Skin of body (tissue), 3 donors: Measurements from ENCODE around the gene TMEM170B. TPM values are rescaled to one million over a fixed set of nuclear protein-coding genes. Genes with fewer than 3 reads are reported as not detected.

Experiments used
- DNase-seq: peaks from one replicate; lab custom pipeline; 2025; lab: John Stamatoyannopoulos, UW
- small RNA-seq: library from RNA; depleted of rRNA; stranded (forward); fragments of <200 nt; gene quantifications from one replicate; pipeline ENCODE3, GENCODE V24; 2014; ENCODE audit warnings: low replicate concordance
- total RNA-seq: library from RNA; depleted of rRNA; stranded (reverse); fragments of >200 nt; gene quantifications from one replicate; pipeline ENCODE4 v1.2.3, GENCODE V29; 2014

Gene TMEM170B
- total RNA-seq, 1 donor from 2014 or later: 5.8 TPM

- DNase-seq: no peak
Observed at GRCh38 chr6:11614534-11615213, 77.1 kb downstream of the TMEM170B start.

GRCh38 chr6:11615214-11615602 is 77.7 kb downstream of the TMEM170B start:
- no peak for DNase-seq

GRCh38 chr6:11616200-11616611 is 78.7 kb downstream of the TMEM170B start:
- peak; percentile 27 for DNase-seq

GRCh38 chr6:11618533-11618932 is 81.0 kb downstream of the TMEM170B start:
- no peak for DNase-seq

- DNase-seq: no peak
Observed at GRCh38 chr6:11621119-11621518, 83.6 kb downstream of the TMEM170B start.

GRCh38 chr6:11622156-11622555 is 84.6 kb downstream of the TMEM170B start:
- peak; percentile 42 for DNase-seq

GRCh38 chr6:11623272-11623671 is 85.7 kb downstream of the TMEM170B start:
- DNase-seq: peak; percentile 59

- DNase-seq: peak; percentile 23
Observed at GRCh38 chr6:11625302-11625701, 87.8 kb downstream of the TMEM170B start.

- no peak for DNase-seq
Observed at GRCh38 chr6:11626356-11626755, 88.8 kb downstream of the TMEM170B start.

- DNase-seq: no peak
Observed at GRCh38 chr6:11628562-11628961, 91.0 kb downstream of the TMEM170B start.

GRCh38 chr6:11631008-11631407 is 93.5 kb downstream of the TMEM170B start:
- no peak for DNase-seq

GRCh38 chr6:11631539-11631938 is 94.0 kb downstream of the TMEM170B start:
- no peak for DNase-seq

GRCh38 chr6:11632231-11632630 is 94.7 kb downstream of the TMEM170B start:
- no peak for DNase-seq

GRCh38 chr6:11632795-11633511 is 95.4 kb downstream of the TMEM170B start:
- no peak for DNase-seq

Small RNA genes within 50 kb of the gene (small RNA-seq; reads per million reads assigned to genes)
- gene RNU1-64P: not detected

Other genes starting within 250 kb of the TMEM170B start
- gene ADTRP, start 241.1 kb downstream of the TMEM170B start, total RNA-seq: 14.0 TPM